AG04450 (cell line): ENCODE data around the gene GPX5. TPM values are rescaled to one million over a fixed set of nuclear protein-coding genes. Genes with fewer than 3 reads are reported as not detected.

Experiments
- CTCF ChIA-PET: fragments of 300-600, 350-600 bp; formaldehyde crosslinking; extraction: SDS; loops from one replicate; lab custom pipeline; 2022; ENCODE audit warnings: antibody characterized with exemption, inconsistent platforms; lab: Charles Lee
- POLR2A ChIA-PET: fragments of 350-600 bp; formaldehyde crosslinking; extraction: SDS; loops from one replicate; lab custom pipeline; 2021; ENCODE audit warnings: antibody characterized with exemption, inconsistent platforms; lab: Yijun Ruan, JAX
- DNase-seq: peaks from one replicate; pipeline ENCODE4 v3.0.0-alpha.2; 2011; ENCODE audit warnings: low read depth, low spot score
- H3K27ac ChIP-seq: one replicate; pipeline ENCODE4 v1.5.1; 2012; ENCODE audit warnings: low read depth, low read length, control low read depth
- H3K27me3 ChIP-seq: one replicate; pipeline ENCODE4 v1.6.0; 2012; ENCODE audit warnings: low read length; ENCODE audit not compliant: control insufficient read depth, insufficient read depth
- H3K4me3 ChIP-seq: 2 replicates; pipeline ENCODE4 v1.5.1; 2011; ENCODE audit warnings: mild to moderate bottlenecking, low read depth, low read length, control low read depth
- H3K9me3 ChIP-seq: 2 replicates; pipeline ENCODE4 v1.5.1; 2012; ENCODE audit warnings: low read length; ENCODE audit not compliant: control insufficient read depth, insufficient read depth
- CTCF ChIP-seq: IDR thresholded peaks from 2 replicates; pipeline ENCODE4 v1.5.1; 2011; ENCODE audit warnings: low read depth, low read length, control low read depth, inconsistent platforms
- polyA plus RNA-seq: library from polyadenylated mRNA; depleted of rRNA; stranded (reverse); fragments of >200 nt; gene quantifications from 2 replicates; pipeline ENCODE4 v1.2.3, GENCODE V29; 2011

Gene GPX5
- polyA plus RNA-seq, 1 experiment, result not detected

DNA sequence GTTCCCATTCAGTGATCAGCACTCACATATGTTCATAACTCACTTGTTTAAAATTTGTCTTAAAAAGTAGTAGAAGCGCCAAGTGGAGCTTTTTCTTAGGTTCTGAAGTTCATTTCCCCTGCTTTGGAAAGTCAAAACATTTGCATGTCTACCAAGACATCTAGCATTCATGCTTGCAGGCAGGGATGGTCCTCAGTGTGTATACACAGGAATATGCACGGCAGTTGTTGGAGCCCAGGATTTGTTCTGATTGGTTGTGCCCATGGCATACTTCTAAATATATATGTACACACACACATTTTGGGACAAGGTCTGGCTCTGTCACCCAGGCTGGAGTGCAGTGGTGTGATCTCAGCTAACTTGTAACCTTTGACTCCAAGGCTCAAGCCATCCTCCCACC, 7.7 kb upstream of the GPX5 start:
- no peaks in the 10 kb centered on the region for H3K9me3 ChIP-seq
- no peak for DNase-seq
- H3K27ac ChIP-seq, result no peak overlapping the region
- H3K4me3 ChIP-seq, result no peak overlapping the region
- CTCF ChIA-PET, result interaction anchor here (0.6 kb wide), 1 partner anchor 63 kb away, joined by 3 read pairs; no protein-coding TSS in a partner anchor
- TF ChIP-seq CTCF, result no peak
- POLR2A ChIA-PET, result no interaction called here
- no peaks in the 10 kb centered on the region for H3K27me3 ChIP-seq

DNA sequence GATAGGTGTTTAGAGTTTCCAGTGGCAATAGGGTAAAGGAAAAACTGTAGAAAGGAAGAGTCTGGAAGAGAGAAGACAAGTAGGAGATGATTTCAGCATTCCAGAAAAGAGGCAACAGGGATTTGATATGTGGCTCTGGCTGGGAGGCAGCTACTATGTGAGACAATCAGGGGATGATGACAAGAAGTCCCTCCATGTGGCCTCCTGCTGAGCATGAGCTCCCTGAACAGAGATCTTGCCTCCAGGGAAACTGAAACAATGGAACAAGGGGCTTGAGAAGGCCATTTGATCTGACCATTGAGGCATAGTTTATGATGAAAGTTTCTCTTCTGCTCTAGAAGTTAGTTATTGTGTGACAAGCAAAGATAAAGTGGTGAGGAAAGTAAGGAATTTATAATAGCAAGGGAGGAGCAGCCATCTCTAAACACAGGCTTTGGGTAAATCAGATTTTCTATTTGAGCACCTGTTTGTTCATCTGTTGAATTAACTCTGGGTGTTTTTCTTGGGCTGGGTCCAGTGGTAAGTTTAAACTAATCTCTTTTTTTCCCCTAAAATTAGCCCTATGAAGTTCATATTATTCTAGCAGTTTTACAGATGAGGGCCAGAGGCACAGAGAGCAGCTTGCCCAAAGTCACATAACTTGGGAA, 3.0 kb upstream of the GPX5 start:
- Histone ChIP-seq H3K9me3 (no peaks in the 10 kb centered on the region), H3K4me3 (no peak overlapping the region), H3K27me3 (no peaks in the 10 kb centered on the region), H3K27ac (no peak overlapping the region)
- TF ChIP-seq CTCF, result no peak
- ChIA-PET POLR2A (no interaction called here), CTCF (no interaction called here)
- no peak for DNase-seq

GRCh38 chr6:28523241-28523622, 2.4 kb upstream of the GPX5 start:
- DNase-seq, result no peak
- CTCF ChIA-PET, result no interaction called here
- H3K4me3 ChIP-seq, result no peak overlapping the region
- H3K27ac ChIP-seq, result no peak overlapping the region
- H3K27me3 ChIP-seq, result no peaks in the 10 kb centered on the region
- H3K9me3 ChIP-seq, result no peaks in the 10 kb centered on the region
- POLR2A ChIA-PET, result no interaction called here
- TF ChIP-seq CTCF, result no peak

DNA sequence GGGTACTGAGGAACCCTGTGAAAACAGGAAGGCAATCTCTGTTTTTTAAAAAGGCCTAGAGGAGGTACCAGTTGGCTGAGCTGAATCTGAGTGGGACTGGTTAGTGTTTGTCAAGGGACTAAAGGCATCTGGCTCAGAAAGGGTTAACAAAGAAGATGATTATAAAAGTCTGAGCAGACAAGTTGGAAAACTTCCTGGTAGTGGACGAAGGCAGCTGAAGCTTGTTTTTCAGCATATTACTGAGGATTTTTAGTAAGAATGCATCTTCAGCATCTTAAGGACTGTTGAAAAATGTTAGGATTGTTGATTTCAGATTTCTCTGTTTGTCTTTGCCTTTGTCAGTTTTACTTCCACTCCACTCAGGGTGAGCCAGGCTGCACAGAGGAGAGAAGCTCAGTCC, 5.1 kb downstream of the GPX5 start:
- POLR2A ChIA-PET, result no interaction called here
- H3K4me3 ChIP-seq, result no peak overlapping the region
- H3K27me3 ChIP-seq, result peaks cover 2% of the 10 kb centered on the region
- TF ChIP-seq CTCF, result no peak
- no peak overlapping the region for H3K27ac ChIP-seq
- DNase-seq, result no peak
- no peaks in the 10 kb centered on the region for H3K9me3 ChIP-seq
- CTCF ChIA-PET, result no interaction called here

DNA sequence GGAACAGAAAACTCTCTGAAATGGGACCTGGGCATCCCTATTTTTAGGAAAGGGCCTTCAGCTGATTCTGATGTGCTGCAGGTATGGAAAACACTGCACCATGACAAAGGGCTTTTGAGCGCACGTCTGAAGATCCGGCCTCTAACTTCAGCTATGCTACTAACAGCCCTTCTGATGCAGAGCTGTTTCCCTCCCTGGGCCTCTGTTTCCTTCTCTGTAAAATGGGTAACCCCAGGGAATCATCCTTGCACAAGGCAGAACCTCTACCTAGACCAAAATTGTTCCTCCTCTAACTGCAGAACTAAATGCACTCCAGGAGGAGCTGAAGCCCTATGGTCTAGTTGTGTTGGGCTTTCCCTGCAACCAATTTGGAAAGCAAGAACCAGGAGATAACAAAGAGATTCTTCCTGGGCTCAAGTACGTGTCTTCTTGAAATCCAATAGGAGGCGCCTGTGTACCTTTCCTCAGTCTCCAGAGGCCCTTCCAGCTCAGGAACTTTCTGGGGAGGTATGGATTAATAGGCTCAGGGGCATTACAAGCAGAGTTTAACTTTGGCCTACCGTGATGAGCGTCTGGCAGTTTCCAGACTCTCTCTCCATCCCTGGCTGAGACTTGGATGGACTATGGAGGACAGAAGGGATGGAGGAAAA, 5.9 kb downstream of the GPX5 start:
- Histone ChIP-seq H3K27ac (no peak overlapping the region), H3K27me3 (peaks cover 2% of the 10 kb centered on the region), H3K4me3 (no peak overlapping the region), H3K9me3 (no peaks in the 10 kb centered on the region)
- CTCF ChIA-PET, result interaction anchor here (0.8 kb wide), 1 partner anchor 9 kb away, joined by 3 read pairs; no protein-coding TSS in a partner anchor
- DNase-seq, result no peak
- POLR2A ChIA-PET, result no interaction called here
- no peak for TF ChIP-seq CTCF
